NT2/D1 (cell line): Measurements from ENCODE around the gene ARID3C.
A peak's percentile ranks its signal among the peaks of the same experiment; 100 is the strongest.

Experiments used
- DNase-seq: peaks from one replicate; pipeline ENCODE4 v3.0.0-alpha.2; 2011; ENCODE audit warnings: low read depth, low spot score
- H3K27me3 ChIP-seq: 2 replicates; pipeline ENCODE4 v1.6.0; 2011; ENCODE audit warnings: mild to moderate bottlenecking; ENCODE audit not compliant: insufficient read length, insufficient read depth
- H3K36me3 ChIP-seq: 2 replicates; pipeline ENCODE4 v1.6.1; 2011; ENCODE audit warnings: mild to moderate bottlenecking, low read length, mixed read lengths; ENCODE audit not compliant: insufficient read depth, insufficient read length
- H3K4me1 ChIP-seq: 2 replicates; pipeline ENCODE4 v1.5.1; 2011; ENCODE audit not compliant: insufficient read depth, insufficient read length
- H3K4me3 ChIP-seq: 2 replicates; pipeline ENCODE4 v1.5.1; 2011; ENCODE audit warnings: low read depth; ENCODE audit not compliant: insufficient read length
- H3K9ac ChIP-seq: 2 replicates; pipeline ENCODE4 v1.6.0; 2011; ENCODE audit warnings: low read depth; ENCODE audit not compliant: insufficient read length
- H3K9me3 ChIP-seq: 2 replicates; pipeline ENCODE4 v1.5.1; 2011; ENCODE audit warnings: mild to moderate bottlenecking, low read length; ENCODE audit not compliant: insufficient read depth
- SUZ12 ChIP-seq: IDR thresholded peaks from 2 replicates; pipeline ENCODE4 v1.6.1; 2011; ENCODE audit not compliant: insufficient read length, insufficient read depth; ENCODE audit errors: extremely low read depth
- YY1 ChIP-seq: IDR thresholded peaks from 2 replicates; pipeline ENCODE4 v1.6.1; 2011; ENCODE audit not compliant: insufficient read length, insufficient read depth
- ZNF274 ChIP-seq: IDR thresholded peaks from 2 replicates; pipeline ENCODE4 v1.6.1; 2011; ENCODE audit warnings: mild to moderate bottlenecking, low read depth, low read length

Gene ARID3C

GRCh38 chr9:34572092-34572491 lies 56.8 kb downstream of the ARID3C start:
- Histone ChIP-seq H3K9me3 (no peaks in the 10 kb centered on the region), H3K4me1 (peaks cover 46% of the 10 kb centered on the region), H3K27me3 (no peaks in the 10 kb centered on the region), H3K9ac (no peak overlapping the region), H3K36me3 (no peaks in the 10 kb centered on the region), H3K4me3 (no peak overlapping the region)
- DNase-seq = no peak
- TF ChIP-seq YY1 (no peak), ZNF274 (no peak), SUZ12 (no peak)

DNA sequence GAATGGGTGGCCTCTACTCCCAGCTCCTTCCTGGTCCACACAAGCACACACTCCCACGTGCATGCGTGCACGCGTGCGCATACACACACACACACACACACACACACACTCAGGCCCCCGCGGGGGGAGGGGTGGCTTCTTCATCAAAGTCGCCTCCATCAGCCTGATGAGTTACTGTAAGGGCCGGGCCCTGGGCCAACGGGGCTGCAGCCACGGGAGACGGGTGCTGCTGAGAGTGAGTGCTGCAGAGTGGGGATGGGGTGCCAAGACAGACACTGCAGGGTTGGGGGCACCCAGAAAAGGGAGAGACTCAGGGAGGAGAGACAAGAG lies 57.4 kb downstream of the ARID3C start:
- H3K4me3 ChIP-seq = no peak overlapping the region
- DNase-seq = no peak
- H3K9me3 ChIP-seq = no peaks in the 10 kb centered on the region
- TF ChIP-seq YY1 = no peak
- no peak for TF ChIP-seq SUZ12
- no peak for TF ChIP-seq ZNF274
- no peaks in the 10 kb centered on the region for H3K27me3 ChIP-seq
- H3K9ac ChIP-seq = peak overlapping the region; percentile 24
- peaks cover 43% of the 10 kb centered on the region for H3K4me1 ChIP-seq
- no peaks in the 10 kb centered on the region for H3K36me3 ChIP-seq
